Measurements from ENCODE around the gene SSH2. TPM values are rescaled to one million over a fixed set of nuclear protein-coding genes. Genes with fewer than 3 reads are reported as not detected.

Gene SSH2
- total RNA-seq, 1 donor from 2014 or later: 37.6 TPM

- TF ChIP-seq POLR2A (IDR thresholded peaks at IDR 0.05) (no peak), CTCF (IDR thresholded peaks at IDR 0.05) (no peak), POLR2AphosphoS5 (IDR thresholded peaks at IDR 0.05; ENCODE audit: insufficient read depth in 1 of 2, low read depth in 1 of 2) (no peak)
- no peaks in the 10 kb centered on the region for H3K27me3 ChIP-seq
- no peaks in the 10 kb centered on the region for H3K9me3 ChIP-seq
- no peak overlapping the region for H3K27ac ChIP-seq
- H3K4me3 ChIP-seq: no peak overlapping the region
- intact Hi-C loops (cut with DNase I): no loop called here
- DNase-seq (ENCODE audit: extremely low spot score in 2 of 2): no peak
- H3K4me1 ChIP-seq: no peaks in the 10 kb centered on the region
- H3K36me3 ChIP-seq: peaks cover 0 to 42% of the 10 kb centered on the region in 2 donors
These were observed 262.1 kb downstream of the SSH2 start for GRCh38 chr17:29667969-29668368.

GRCh38 chr17:29665481-29665810 is 264.6 kb downstream of the SSH2 start:
- Histone ChIP-seq H3K27me3 (no peaks in the 10 kb centered on the region), H3K4me1 (no peaks in the 10 kb centered on the region), H3K36me3 (peaks cover 0 to 30% of the 10 kb centered on the region in 2 donors), H3K27ac (no peak overlapping the region), H3K9me3 (no peaks in the 10 kb centered on the region), H3K4me3 (no peak overlapping the region)
- TF ChIP-seq CTCF (IDR thresholded peaks at IDR 0.05) (no peak), POLR2AphosphoS5 (IDR thresholded peaks at IDR 0.05; ENCODE audit: insufficient read depth in 1 of 2, low read depth in 1 of 2) (no peak), POLR2A (IDR thresholded peaks at IDR 0.05) (no peak)
- no peak for DNase-seq (ENCODE audit: extremely low spot score in 2 of 2)
- intact Hi-C loops (cut with DNase I): no loop called here

- TF ChIP-seq CTCF (IDR thresholded peaks at IDR 0.05): no peak
- no peak for TF ChIP-seq POLR2A (IDR thresholded peaks at IDR 0.05)
- peak in 1 of 2 donors; percentile 21 for TF ChIP-seq POLR2AphosphoS5 (IDR thresholded peaks at IDR 0.05; ENCODE audit: insufficient read depth in 1 of 2, low read depth in 1 of 2)
- Histone ChIP-seq H3K36me3 (peaks cover 0 to 26% of the 10 kb centered on the region in 2 donors), H3K4me1 (no peaks in the 10 kb centered on the region), H3K9me3 (no peaks in the 10 kb centered on the region), H3K4me3 (no peak overlapping the region), H3K27ac (no peak overlapping the region), H3K27me3 (no peaks in the 10 kb centered on the region)
- intact Hi-C loops (cut with DNase I): no loop called here
- no peak for DNase-seq (ENCODE audit: extremely low spot score in 2 of 2)
These were observed 265.1 kb downstream of the SSH2 start for GRCh38 chr17:29664743-29665480.

- Histone ChIP-seq H3K27me3 (no peaks in the 10 kb centered on the region), H3K9me3 (no peaks in the 10 kb centered on the region), H3K36me3 (peaks cover 0 to 26% of the 10 kb centered on the region in 2 donors), H3K4me3 (no peak overlapping the region), H3K4me1 (no peaks in the 10 kb centered on the region), H3K27ac (no peak overlapping the region)
- TF ChIP-seq POLR2A (IDR thresholded peaks at IDR 0.05) (no peak), POLR2AphosphoS5 (IDR thresholded peaks at IDR 0.05; ENCODE audit: insufficient read depth in 1 of 2, low read depth in 1 of 2) (no peak), CTCF (IDR thresholded peaks at IDR 0.05) (no peak)
- no peak for DNase-seq (ENCODE audit: extremely low spot score in 2 of 2)
- intact Hi-C loops (cut with DNase I): no loop called here
These were observed 266.9 kb downstream of the SSH2 start for GRCh38 chr17:29663155-29663554.

GRCh38 chr17:29661213-29661612 is 268.8 kb downstream of the SSH2 start:
- intact Hi-C loops (cut with DNase I): no loop called here

More at GRCh38 chr17:29661213-29661612, 268.8 kb downstream of the SSH2 start:
- TF ChIP-seq POLR2AphosphoS5 (IDR thresholded peaks at IDR 0.05; ENCODE audit: insufficient read depth in 1 of 2, low read depth in 1 of 2) (no peak), CTCF (IDR thresholded peaks at IDR 0.05) (no peak), POLR2A (IDR thresholded peaks at IDR 0.05) (no peak)
- DNase-seq (ENCODE audit: extremely low spot score in 2 of 2): no peak
- Histone ChIP-seq H3K4me1 (no peaks in the 10 kb centered on the region), H3K27me3 (no peaks in the 10 kb centered on the region), H3K9me3 (no peaks in the 10 kb centered on the region), H3K4me3 (no peak overlapping the region), H3K27ac (no peak overlapping the region), H3K36me3 (peaks cover 0 to 22% of the 10 kb centered on the region in 2 donors)
